PC-3 (cell line): ENCODE data around the gene C2CD3.

Experiments used
- CTCF ChIP-seq: fragments of 300-600 bp; sonication (generic); conservative IDR thresholded peaks from 2 replicates; pipeline ENCODE4 v1.5.1; 2017; ENCODE audit warnings: antibody characterized with exemption, low read depth, mild to moderate bottlenecking, low read length
- EZH2 ChIP-seq: fragments of 300-600 bp; sonication (generic); IDR thresholded peaks from one replicate; pipeline ENCODE4 v1.6.1; 2017; ENCODE audit warnings: antibody characterized with exemption, mild to moderate bottlenecking, low read length; ENCODE audit not compliant: unreplicated experiment
- EZH2phosphoT487 ChIP-seq: fragments of 300-600 bp; sonication (generic); IDR thresholded peaks from 2 replicates; pipeline ENCODE4 v1.6.1; 2018; ENCODE audit warnings: mild to moderate bottlenecking, antibody characterized with exemption, low read length, borderline replicate concordance

DNA sequence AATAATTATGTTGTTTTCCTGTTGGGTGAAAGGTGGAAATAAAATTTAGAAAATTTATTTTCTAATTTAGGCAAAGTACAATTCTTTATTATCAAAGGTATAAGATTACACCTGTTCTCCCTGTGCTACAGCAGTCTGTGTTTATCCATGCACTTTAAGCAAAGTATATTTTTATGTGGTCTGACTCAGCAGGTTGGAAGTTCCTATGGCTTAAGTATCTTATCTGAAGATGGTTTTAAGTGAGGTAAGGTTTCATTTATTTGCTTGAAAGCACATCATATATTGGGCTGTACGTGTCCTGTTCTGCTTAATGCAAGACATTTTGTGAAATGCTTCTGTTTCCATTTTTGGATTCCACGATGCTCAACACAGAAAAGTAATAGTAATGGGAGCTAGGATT, 14.9 kb upstream of the C2CD3 start:
- TF ChIP-seq CTCF (no peak), EZH2 (no peak), EZH2phosphoT487 (no peak)
